Gastroesophageal sphincter (tissue), 3 donors: ENCODE data around the gene FBXO42.

ENCODE experiments used
- POLR2A ChIP-seq, 2 donors: fragments of 450-650 bp; IDR thresholded peaks; one replicate each; pipeline ENCODE4 v1.6.1; 2017; ENCODE audit warnings: antibody characterized with exemption in 2 of 2, mild to moderate bottlenecking in 2 of 2, moderate library complexity in 1 of 2
- TF ChIP-seq, protein P1 (sequence below), 4 experiments: fragments of 200-600 bp in 2 of 4; fragments of 450-650 bp in 2 of 4; sonication (generic) in 1 of 4; IDR thresholded peaks; one replicate each; pipeline ENCODE4 v1.5.1; 2017 to 2019; ENCODE audit warnings: antibody characterized with exemption in 4 of 4, mild to moderate bottlenecking in 2 of 4, moderate library complexity in 2 of 4

DNA sequence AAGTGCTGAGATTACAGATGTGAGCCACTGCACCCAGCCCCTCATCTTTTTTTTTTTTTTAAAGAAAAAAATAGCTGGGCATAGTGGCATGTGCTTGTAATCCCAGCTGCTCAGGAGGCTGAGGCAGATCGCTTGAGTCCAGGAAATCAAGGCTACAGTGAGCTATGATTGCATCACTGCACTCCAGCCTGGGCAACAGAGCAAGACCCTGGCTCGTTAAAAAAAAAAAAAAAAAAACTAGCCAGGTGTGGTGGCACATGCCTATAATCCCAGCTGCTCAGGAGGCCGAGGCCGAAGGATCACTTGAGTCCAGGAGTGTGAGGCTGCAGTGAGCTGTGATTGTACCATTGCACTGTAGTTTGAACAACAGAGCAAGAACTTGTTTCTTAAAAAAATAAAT lies 28.6 kb upstream of the FBXO42 start:
- no peak for TF ChIP-seq POLR2A (IDR thresholded peaks at IDR 0.05)
- TF ChIP-seq, protein P1, sequence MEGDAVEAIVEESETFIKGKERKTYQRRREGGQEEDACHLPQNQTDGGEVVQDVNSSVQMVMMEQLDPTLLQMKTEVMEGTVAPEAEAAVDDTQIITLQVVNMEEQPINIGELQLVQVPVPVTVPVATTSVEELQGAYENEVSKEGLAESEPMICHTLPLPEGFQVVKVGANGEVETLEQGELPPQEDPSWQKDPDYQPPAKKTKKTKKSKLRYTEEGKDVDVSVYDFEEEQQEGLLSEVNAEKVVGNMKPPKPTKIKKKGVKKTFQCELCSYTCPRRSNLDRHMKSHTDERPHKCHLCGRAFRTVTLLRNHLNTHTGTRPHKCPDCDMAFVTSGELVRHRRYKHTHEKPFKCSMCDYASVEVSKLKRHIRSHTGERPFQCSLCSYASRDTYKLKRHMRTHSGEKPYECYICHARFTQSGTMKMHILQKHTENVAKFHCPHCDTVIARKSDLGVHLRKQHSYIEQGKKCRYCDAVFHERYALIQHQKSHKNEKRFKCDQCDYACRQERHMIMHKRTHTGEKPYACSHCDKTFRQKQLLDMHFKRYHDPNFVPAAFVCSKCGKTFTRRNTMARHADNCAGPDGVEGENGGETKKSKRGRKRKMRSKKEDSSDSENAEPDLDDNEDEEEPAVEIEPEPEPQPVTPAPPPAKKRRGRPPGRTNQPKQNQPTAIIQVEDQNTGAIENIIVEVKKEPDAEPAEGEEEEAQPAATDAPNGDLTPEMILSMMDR (IDR thresholded peaks at IDR 0.05) = no peak
